GM12891 (cell line): ENCODE data around the gene ZGRF1.

Experiments used
- PAX5 ChIP-seq: IDR thresholded peaks from 2 replicates; pipeline ENCODE4 v1.6.1; 2011; ENCODE audit warnings: low read length, moderate library complexity, mild to moderate bottlenecking; ENCODE audit not compliant: insufficient read depth, severe bottlenecking
- POLR2A ChIP-seq: IDR thresholded peaks from 2 replicates; pipeline ENCODE4 v1.6.1; 2011; ENCODE audit warnings: low read depth, low read length, control low read depth
- POLR2AphosphoS5 ChIP-seq: IDR thresholded peaks from 2 replicates; pipeline ENCODE4 v1.6.1; 2011; ENCODE audit warnings: low read depth, low read length, control low read depth

DNA sequence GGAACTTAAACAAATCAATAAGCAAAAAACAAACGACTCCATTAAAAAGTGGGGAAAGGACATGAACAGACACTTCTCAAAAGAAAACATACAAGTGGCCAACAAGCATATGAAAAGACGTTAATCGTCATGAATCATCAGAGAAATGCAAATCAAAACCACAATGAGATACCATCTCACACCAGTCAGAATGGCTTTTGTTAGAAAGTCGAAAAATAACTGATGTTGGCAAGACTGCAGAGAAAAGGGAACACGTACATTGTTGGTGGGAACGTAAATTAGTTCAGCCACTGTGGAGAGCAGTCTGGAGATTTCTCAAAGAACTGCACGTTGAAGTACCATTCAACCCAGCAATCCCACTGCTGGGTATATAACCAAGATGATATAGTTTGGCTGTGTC lies 144.4 kb downstream of the ZGRF1 start:
- TF ChIP-seq PAX5 (no peak), POLR2A (no peak), POLR2AphosphoS5 (no peak)
